NCI-H1105 (cell line): ENCODE results near the gene EGFR.

Experiments used
- DNase-seq: peaks from one replicate; lab custom pipeline; 2025; lab: John Stamatoyannopoulos, UW

EGFR gene

DNA sequence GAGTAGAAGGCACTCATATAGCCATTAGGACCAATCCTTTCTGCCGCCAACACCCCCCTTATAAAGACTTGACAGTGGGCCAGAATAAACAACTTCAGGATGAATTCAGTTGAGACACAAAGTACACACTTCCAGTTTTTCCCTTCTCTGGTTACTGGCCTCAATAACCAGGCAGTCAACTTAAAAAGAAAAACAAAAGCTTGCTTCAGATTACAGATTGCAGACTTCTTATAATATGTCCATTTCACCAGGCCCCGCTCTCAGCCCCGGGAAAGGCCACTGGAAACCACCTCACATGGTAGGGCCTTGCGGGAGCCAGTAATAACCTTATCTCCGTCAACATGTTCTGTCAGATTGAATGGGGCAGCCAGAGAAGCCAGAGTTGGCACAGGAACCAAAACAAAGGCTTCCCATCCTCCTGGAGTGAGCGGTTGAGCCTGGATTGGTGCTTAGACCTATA lies 108.8 kb downstream of the EGFR start:
- DNase-seq = peak; percentile 88

DNA sequence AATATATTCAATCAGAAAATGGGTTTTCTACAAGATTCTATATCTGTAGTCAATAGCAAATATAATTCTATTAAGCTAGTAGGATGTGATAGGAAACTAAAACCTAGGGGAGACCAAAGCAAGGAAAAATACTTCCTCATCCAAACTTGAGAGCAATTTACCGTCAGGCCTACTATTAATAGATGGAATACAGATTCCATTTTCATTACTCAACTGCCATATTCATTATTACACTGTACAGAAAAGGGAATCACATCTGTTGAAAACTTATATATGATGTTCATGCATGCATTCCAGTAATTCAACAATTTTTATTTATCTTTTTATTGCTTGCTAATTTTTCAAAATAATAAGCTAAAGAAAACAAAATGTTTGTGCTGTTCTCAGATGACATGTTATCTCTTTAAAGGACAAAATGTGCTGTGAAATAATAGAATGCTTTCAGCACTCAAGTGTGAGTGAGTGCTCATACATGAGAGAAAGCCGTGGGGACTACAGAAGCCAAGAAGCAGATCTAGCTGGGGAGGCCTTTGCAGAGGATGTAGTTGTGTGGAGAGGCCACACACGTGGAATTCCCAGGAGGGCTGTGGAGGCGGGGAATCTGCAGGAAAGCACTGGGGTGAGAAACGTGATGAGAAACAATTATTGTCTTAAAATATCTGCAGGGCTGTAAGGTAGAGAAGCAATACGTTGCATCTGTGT lies 110.0 kb downstream of the EGFR start:
- no peak for DNase-seq

DNA sequence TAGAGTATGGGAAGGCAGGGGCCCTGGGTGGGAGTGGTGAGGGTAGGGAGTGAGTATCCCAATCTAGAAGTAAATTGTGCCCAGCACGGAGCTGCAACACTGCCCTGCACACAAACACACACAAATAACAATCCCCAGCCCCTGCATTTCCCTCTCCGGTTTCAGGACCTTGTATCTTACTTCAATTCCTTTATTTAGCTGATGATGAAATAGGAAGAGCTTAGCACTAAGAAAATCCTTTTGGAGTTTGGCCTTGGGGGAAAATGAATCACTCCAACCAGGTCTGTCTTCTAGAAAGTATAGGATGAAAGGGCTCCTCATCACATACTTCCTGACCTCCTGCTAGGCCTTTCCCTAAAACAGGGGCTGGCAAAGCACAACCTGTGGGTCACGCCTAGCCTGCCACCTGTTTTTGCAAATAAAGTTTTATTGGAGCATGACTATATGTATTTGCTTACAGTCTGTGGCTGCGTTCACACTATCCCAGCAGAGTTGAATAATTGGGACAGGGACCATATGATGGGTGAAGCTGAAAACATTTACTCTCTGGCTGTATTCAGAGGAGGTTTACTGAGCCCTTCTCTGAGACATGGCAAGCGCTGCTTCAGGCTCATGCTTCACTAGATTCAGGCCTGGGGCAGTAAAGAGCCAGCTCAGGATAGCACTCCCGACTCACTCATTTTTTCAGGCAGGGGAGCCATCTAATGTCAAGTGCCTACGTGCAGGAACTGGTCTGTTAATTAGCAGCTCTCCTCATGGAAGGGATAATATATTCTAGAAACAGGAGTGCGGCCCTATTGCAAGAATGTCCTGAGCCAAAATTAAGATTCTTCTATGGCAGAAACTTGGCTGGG lies 111.0 kb downstream of the EGFR start:
- DNase-seq = peak; percentile 30

DNA sequence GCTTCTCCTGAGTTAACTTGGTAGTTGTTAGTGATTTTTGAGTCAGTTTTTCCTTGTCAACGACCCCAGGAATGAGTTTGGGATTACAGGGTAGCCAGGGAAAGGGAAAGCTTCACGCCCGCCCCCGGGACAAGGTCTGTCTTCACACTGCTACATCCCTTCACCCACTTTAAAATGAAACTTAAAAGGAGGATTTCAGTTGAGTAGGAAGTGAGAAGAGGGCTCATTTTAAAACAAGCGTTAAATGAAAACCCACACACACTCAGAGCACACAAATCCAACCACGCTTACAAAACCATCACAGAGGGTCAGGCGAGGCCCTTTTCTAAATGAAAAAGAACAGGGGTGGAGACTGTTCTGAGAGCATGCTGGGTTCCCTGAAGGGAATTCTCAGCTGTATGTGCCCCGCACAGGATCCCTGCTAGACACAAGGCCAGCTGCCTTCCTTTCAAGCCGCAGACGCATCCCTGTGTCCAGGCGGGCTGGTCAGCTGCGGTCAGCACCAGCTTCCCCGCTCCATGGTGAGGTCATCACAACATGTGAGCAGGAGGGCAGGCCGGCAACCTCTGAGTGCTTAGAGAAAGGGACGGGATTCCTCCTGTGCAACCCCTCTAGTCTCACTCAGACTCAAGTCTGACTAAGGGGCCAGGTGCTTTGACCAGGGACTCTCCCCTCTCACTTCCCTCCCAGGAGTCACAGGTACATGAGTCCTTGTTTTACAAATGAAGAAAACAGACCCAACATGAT lies 111.8 kb downstream of the EGFR start:
- no peak for DNase-seq

DNA sequence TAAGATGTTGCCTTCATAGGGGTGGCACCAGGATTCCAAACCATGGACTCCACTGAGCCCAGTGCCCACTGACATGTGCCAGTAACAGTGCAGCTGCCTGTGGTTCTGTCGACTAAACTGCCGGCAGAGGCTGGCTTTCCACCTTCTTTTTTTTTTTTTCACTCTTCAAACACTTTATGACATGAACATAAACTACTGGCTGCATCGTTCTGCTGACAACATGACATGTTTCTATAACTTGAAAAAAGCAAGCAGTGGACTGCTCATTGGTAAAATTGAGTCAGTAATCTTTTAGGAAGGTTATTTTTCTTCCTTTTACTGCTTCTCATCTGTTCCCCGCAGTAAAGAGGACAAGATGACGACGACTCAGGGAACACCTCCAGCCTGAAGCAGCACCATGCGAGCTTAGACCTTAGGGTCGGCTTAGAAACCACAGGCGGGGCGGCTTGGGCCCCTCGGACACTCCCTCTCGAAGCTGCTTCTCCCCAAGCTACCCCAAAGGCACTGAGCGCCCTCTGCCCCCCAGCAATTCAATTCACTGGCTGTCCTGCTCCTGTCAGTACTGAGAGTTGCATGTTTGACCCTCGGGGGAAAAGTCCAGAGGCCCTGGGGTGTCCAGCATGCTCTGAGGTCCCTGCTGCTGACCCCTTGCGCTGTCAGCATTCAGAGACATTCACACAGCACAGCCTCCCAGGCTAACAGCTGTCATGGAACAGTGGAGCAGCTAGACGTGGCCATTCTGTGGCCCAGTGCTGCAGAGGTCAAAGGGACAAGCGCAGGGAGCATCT lies 112.5 kb downstream of the EGFR start:
- DNase-seq = no peak

DNA sequence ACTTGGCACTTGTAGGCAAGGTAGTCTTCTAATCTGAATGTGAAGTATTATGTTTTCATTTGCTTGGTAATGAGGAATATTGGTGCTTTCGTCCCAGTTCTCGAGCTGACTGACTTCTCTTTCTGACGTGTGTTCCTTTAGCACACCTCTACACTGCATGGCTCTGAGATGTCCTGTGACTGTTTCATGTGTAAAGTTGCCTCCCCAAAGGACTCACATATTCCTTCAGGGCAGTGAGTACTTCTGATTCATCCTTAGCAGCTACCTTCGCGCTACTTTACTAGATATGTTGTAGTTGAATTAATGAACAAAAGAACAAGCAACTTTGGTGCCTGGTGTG lies 113.7 kb downstream of the EGFR start:
- DNase-seq = no peak

DNA sequence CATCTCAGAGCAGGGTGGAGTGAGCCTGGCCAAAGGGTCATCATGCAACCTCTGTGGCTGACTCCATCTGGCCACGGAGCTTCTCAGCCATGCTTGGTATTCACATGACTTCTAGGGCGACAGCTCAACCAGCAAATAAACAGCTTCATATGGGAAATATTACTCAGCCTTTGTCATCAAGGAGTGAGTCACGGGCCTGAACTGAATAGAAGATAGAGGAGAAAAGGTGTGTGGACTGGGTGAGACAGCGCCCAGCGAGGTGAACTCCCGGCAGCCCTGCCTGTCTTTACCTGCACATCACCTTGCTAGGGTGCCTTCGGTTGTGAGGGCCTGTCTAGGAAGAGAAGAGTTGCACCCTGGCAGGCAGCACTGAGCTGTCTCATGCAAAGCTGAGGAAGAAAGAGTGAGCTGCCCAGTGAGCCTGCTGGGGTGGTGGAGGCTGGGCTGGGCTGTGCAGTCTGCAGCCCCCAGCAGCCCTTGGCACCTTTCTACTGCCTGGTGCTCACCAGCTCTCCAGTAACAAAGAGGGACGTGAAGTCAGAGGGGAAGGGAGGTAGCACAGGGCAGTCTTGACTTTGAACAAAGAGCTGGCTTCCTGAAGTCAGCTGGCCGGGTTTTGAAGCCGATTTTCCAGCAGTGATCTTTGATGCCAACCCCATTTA lies 114.2 kb downstream of the EGFR start:
- DNase-seq = no peak

DNA sequence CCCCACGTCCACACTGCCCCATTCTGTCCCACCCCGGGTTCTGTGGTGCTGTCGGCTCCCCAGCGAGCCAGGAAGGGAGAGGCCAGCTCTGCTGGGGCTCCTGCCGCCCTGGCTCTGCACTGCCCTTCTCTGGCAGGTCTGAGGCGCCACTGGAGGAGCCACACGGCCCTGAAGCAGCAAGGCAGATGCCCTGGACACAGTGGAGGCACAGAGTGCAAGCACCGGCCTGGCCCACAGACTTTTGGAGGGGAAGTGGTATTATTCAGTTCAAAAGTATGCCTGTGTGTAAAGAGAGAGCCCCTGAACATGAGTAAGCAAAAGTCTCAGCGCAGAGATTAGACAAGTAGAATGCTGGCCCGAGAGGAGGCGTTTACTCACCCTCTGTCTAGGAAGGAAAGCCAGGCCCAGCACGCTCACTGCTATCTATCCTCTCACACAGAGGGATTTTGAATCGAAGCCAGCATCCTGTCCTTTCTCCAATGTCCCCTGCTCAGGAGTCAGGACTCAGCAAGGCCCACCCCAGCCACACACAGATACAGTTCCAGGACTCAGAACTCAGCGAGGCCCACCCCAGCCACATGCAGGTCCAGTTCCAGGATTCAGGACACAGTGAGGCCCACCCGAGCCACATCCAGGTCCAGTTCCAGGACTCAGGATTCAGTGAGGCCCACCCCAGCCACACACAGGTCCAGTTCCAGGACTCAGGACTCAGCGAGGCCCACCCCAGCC lies 115.0 kb downstream of the EGFR start:
- no peak for DNase-seq

DNA sequence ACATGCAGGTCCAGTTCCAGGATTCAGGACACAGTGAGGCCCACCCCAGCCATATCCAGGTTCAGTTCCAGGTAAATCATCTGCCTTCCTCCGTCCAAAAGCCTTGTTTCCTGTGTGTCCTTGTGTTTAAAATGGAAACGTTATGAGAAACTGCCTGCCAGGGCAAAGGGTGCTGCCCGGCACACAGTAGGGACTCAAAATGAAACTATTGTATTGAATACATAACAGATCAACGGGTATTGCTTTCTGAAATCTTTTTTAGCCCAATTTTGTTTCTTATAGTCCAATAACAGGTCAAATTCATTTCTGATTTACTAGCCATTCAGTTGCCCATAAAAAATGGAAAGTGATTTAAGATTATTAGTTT lies 115.5 kb downstream of the EGFR start:
- DNase-seq = no peak

DNA sequence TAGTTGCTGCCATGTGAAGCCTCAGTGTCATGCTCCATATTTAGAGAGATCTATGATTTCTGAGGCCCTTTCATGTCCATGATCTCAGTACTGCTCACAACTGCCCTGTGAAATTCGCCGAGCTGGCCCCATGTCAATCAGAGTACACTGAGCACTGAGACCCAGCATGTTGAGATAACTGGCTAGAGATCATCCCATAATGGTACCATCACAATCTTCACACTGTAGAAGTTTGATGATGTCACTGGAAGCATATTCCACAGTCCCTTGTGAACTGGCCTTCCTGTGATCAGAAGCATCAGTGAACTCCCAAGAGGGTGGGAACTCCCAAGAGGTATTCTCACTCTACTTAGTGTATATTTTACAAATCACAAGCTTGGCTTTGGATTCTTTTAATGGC lies 116.0 kb downstream of the EGFR start:
- DNase-seq = no peak

DNA sequence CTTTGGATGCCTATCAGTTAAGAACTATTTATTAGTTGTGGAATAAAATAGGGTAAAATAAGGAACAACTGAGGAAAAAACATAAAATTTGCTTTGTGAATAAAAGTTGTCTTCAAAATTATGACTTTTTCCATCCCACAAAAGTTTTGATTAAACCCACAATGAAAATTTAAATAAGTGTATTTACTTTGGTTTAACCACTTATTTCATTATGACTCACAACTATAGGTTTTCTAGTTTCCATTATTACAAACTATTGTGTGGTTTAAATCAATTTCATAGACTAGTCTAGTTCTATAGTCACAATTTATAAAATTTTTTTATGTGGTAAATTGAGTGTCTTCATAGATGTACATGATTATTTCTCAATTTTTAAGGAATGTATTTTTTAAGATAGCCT lies 116.6 kb downstream of the EGFR start:
- DNase-seq = no peak

DNA sequence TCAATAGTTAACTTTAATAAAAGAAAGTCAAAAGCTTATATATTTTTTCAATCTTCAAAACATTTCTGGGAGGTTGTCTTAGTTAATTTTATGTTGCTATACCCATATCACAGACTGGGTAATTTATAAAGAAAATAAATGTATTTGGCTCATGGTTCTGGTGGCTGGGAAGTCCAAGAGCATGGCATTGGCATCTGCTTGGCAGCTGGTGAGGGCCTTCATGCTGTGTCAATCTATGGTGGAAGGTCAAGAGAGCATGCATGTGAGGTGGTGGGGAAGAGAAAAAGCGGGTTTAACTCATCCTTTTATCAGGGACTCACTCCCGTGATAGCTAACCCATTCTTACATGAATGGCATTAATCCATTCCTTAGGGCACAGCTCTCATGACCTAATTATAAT lies 119.8 kb downstream of the EGFR start:
- no peak for DNase-seq

DNA sequence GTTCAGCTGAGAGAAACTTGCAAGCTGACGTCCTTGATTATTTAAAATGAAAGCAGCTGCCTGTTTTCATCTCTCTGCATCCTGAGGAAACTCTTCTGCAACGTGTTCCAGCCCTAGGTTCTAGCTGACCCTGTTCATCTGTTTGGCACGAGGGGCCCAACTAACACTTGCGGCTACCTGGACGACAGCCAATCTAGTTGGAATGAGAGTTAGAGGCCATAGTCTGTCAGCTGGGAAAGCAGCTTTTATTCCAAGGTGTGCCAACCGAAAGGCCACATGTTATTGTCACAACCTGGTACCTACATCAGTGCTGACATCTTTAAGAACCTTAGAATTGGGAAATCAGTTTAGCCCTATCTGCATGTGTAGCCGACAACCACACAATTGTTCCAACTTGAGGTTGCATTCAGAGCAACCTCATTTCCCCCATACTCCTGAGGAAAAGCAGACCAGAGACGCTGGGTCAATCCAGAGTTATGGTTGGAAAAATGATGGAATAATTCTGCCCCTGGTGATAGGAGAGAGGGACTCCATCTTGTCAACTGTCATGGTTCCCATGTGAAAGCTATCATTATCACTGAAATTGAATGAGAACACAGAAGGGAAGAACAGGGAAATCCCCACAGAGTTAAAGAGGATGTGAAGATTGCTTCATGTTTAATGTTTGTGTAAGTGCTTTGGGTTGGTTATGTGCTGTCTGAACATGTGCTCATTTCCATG lies 121.6 kb downstream of the EGFR start:
- peak; percentile 69 for DNase-seq

DNA sequence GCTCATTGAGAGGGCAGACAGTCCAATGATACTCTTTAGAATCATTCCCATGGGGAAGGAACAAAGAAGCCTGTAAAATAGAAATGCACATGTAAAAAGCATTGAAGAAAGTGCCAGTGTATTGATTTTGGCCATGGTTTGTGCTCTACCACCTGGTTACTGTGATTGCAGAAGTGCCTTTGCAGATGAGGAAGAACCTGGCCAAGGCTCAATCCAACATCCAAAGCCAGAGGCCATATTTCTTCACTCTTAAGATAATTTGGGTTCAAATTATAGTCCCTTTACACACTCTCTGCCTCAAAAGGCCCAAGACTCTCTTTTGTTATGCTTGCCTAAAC lies 122.1 kb downstream of the EGFR start:
- DNase-seq = no peak

DNA sequence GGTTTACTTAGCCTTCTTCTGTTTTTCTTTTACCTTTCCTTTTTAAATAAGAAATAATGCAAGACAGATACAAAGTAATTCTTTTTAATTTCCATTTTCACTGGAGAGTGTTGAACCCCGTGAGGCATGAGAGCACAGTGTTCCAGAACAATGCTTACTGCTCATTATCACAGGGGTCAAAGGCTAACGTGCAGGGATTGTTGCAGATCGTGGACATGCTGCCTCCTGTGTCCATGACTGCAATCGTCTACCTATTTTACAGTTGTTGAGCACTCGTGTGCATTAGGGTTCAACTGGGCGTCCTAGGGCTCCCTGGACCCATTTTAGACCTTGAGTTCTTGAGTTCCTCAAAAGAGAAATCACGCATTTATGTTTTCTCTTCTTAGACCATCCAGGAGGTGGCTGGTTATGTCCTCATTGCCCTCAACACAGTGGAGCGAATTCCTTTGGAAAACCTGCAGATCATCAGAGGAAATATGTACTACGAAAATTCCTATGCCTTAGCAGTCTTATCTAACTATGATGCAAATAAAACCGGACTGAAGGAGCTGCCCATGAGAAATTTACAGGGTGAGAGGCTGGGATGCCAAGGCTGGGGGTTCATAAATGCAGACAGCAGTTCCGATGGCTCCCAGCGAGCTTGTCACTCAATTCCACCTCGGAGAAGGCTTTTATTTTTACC lies 124.2 kb downstream of the EGFR start:
- no peak for DNase-seq

DNA sequence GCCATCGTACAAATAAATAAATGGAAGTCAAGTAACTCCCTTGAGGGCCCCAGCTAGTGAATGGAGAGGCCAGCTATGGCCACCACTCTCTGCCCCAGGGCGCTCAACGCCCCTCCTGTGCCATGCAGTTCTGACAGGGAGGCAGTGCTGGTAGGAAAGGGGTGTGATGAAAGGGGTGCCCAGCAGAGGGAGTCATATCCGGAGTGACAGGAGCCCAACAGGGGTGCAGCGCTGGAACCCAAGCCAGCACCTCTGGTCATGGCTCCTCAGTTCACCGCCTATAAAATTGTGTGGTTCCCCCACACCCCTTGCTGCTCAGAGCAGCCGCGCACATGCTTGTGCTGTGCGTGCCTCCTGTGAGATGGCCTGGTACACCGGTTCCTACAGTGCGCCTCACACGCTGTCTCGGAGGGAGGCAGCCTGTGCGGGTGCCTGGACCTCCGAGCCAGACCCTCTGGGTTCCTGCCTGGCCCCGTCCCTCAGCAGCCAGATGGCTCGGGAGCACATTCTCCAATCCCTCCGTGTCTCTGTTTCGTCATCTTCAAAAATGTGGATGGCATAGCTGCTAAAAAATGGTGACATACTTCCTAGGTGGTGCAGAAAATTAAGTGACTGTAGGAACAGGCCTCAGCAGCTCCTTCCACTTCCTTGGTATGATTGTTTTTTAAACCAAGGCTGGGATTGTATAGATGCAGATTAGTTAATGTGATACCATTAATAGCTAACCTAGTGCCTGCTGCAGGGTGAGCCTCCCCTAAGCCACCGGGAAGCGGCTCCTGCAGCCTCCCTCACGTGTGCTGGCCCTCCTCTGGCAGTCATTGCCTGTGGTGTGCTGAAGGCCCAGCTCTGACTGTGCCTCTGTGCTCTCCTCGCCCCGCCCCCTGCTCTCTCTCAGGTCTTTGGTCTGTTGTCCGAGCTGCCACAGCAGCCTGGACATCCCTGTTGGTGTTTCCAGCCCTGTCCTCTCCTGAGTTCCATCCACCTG lies 125.8 kb downstream of the EGFR start:
- DNase-seq = no peak

DNA sequence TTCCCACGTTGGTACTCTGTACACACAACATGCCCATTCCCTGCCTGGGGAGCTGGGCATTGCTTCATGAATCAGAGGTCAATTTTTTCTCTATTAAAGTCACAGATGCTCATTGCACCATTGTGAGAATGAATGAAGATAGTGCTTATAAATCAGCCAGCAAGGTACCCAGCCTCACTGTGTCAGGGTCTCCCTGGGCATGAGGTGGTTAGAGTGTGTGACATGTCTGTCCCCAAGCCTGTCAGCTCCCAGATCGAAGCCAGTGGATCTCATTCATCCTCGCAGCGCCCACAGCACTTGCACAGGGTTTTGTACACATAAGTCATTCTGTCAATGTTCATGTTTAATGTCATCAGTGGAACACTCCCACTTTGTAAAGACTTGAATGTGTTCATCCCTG lies 126.8 kb downstream of the EGFR start:
- no peak for DNase-seq

DNA sequence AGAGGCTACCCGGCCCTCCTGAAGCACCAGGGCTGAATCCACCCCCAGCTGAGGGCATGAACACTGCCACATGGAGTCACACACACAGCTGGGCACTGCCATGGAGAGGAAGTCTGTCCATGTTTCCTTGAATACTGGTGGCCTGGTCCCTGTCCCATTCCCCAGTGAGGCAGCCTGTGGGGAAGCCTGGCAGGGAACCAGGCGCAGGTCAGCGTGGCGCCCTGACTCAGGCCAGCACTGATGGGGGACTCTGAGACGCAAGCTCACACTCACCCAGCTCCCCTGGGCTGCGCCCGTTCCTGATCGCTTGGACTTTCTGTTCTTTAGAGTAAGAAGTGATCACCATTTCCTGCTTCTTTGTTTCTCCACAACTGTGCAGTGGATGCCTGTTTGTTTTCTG lies 128.3 kb downstream of the EGFR start:
- no peak for DNase-seq

DNA sequence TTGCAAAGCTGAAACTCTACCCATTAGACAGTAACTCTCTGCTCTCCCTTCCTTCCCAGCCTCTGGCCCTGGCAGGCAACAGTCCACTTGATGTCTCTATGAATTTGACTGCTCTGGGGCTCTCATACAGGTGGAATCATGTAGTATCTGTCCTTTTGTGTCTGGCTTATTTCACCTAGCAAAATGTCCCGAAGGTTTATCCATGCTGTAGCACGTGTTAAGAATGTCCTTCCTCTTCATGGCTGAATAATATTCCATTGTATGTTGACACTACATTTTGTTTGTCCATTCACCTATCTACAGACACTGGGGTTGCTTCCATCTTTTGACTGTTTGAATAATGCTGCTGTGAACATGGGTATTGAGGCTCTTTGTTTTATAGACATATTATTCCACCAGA lies 128.9 kb downstream of the EGFR start:
- DNase-seq = no peak
